Measurements from ENCODE around the gene SHROOM3. TPM values are rescaled to one million over a fixed set of nuclear protein-coding genes. Genes with fewer than 3 reads are reported as not detected.

Gene SHROOM3
- total and polyA plus RNA-seq, 2 donors (not counting 3 experiments of a cell fraction or from before 2014, with no cell fraction given) = 2.7 to 6.7 TPM

GRCh38 chr4:76488888-76489685 lies 54.1 kb downstream of the SHROOM3 start:
- no TSS peak for BruUV-seq (replicated peaks)
- peak; percentile 35 for FAIRE-seq

GRCh38 chr4:76489686-76490161 lies 54.7 kb downstream of the SHROOM3 start:
- no peaks in the 10 kb centered on the region for H3K36me3 ChIP-seq (ENCODE audit: control insufficient read depth in 2 of 2, extremely low read depth in 1 of 2, insufficient read depth in 2 of 2, low read length in 2 of 2)
- no peak overlapping the region for H3K27ac ChIP-seq (ENCODE audit: insufficient read depth, low read depth, low read length)
- intact Hi-C loops (cut with micrococcal nuclease) (no loop called here), dilution Hi-C loops (cut with MboI; ENCODE audit: extremely low pct_ligation_motif_present, low sequenced_read_pairs) (no loop called here)
- TF ChIP-seq EZH2 (IDR thresholded peaks at IDR 0.05; ENCODE audit: borderline replicate concordance, low read depth, low read length, severe bottlenecking) (no peak), CTCF (IDR thresholded peaks at IDR 0.05; ENCODE audit: extremely low read depth in 1 of 2, insufficient read depth in 1 of 2, low read depth in 1 of 2, low read length in 2 of 2) (no peak), JUN (IDR thresholded peaks at IDR 0.05; ENCODE audit: borderline replicate concordance, insufficient read depth, insufficient read length, low read depth) (no peak), FOS (IDR thresholded peaks at IDR 0.05; ENCODE audit: borderline replicate concordance, insufficient read depth, low read length) (no peak), POLR2A (IDR thresholded peaks at IDR 0.05; ENCODE audit: low read depth, low read length) (no peak), MYC (IDR thresholded peaks at IDR 0.05; ENCODE audit: low read depth, low read length) (no peak)
- H3K9me3 ChIP-seq (replicated peaks; ENCODE audit: control insufficient read depth, insufficient read depth, low read length) = no peaks in the 10 kb centered on the region
- peaks cover 17 to 27% of the 10 kb centered on the region in 2 experiments for H3K27me3 ChIP-seq (ENCODE audit: control insufficient read depth in 2 of 2, insufficient read depth in 2 of 2, low read length in 2 of 2)
- no peak overlapping the region for H3K9ac ChIP-seq (replicated peaks; ENCODE audit: extremely low read depth, insufficient read depth, low read length)
- no TSS peak for BruUV-seq (replicated peaks)
- H3K9me1 ChIP-seq (replicated peaks; ENCODE audit: control insufficient read depth, extremely low read depth, insufficient read depth, low read length) = no peaks in the 10 kb centered on the region
- no peak overlapping the region for H2AFZ ChIP-seq (ENCODE audit: low read depth, low read length)
- no peak overlapping the region for H3K4me3 ChIP-seq (replicated peaks in 1 of 3; ENCODE audit: insufficient read depth in 1 of 3, low read depth in 1 of 3, low read length in 3 of 3)
- DNase-seq (ENCODE audit: low read depth, low spot score) (no peak), FAIRE-seq (no peak)
- H3K4me2 ChIP-seq (ENCODE audit: insufficient read depth, low read length) = no peak overlapping the region
- no peaks in the 10 kb centered on the region for H4K20me1 ChIP-seq (replicated peaks; ENCODE audit: control insufficient read depth, extremely low read depth, insufficient read depth, low read length)
- POLR2A ChIA-PET = no interaction called here
- H3K79me2 ChIP-seq (ENCODE audit: control insufficient read depth, insufficient read depth, low read length) = no peaks in the 10 kb centered on the region
- no peaks in the 10 kb centered on the region for H3K4me1 ChIP-seq (ENCODE audit: control insufficient read depth, extremely low read depth, insufficient read depth, low read length)
- CTCF ChIA-PET = no interaction called here

More at GRCh38 chr4:76488888-76489685, 54.1 kb downstream of the SHROOM3 start:
- Histone ChIP-seq H3K27me3 (ENCODE audit: control insufficient read depth in 2 of 2, insufficient read depth in 2 of 2, low read length in 2 of 2) (peaks cover 15 to 23% of the 10 kb centered on the region in 2 experiments), H3K9ac (replicated peaks; ENCODE audit: extremely low read depth, insufficient read depth, low read length) (no peak overlapping the region), H3K9me3 (replicated peaks; ENCODE audit: control insufficient read depth, insufficient read depth, low read length) (no peaks in the 10 kb centered on the region), H3K4me3 (replicated peaks in 1 of 3; ENCODE audit: insufficient read depth in 1 of 3, low read depth in 1 of 3, low read length in 3 of 3) (no peak overlapping the region), H3K36me3 (ENCODE audit: control insufficient read depth in 2 of 2, extremely low read depth in 1 of 2, insufficient read depth in 2 of 2, low read length in 2 of 2) (no peaks in the 10 kb centered on the region), H4K20me1 (replicated peaks; ENCODE audit: control insufficient read depth, extremely low read depth, insufficient read depth, low read length) (no peaks in the 10 kb centered on the region), H2AFZ (ENCODE audit: low read depth, low read length) (no peak overlapping the region), H3K4me1 (ENCODE audit: control insufficient read depth, extremely low read depth, insufficient read depth, low read length) (no peaks in the 10 kb centered on the region), H3K4me2 (ENCODE audit: insufficient read depth, low read length) (no peak overlapping the region), H3K27ac (ENCODE audit: insufficient read depth, low read depth, low read length) (no peak overlapping the region), H3K9me1 (replicated peaks; ENCODE audit: control insufficient read depth, extremely low read depth, insufficient read depth, low read length) (no peaks in the 10 kb centered on the region), H3K79me2 (ENCODE audit: control insufficient read depth, insufficient read depth, low read length) (no peaks in the 10 kb centered on the region)
- no peak for TF ChIP-seq JUN (IDR thresholded peaks at IDR 0.05; ENCODE audit: borderline replicate concordance, insufficient read depth, insufficient read length, low read depth)
- no peak for TF ChIP-seq POLR2A (IDR thresholded peaks at IDR 0.05; ENCODE audit: low read depth, low read length)
- no peak for TF ChIP-seq POLR2AphosphoS5 (IDR thresholded peaks at IDR 0.05; ENCODE audit: insufficient read depth, low read depth, low read length)
- TF ChIP-seq GATA2 (IDR thresholded peaks at IDR 0.05; ENCODE audit: insufficient read depth, insufficient read length, low read depth, low read length) = no peak
- no peak for TF ChIP-seq FOS (IDR thresholded peaks at IDR 0.05; ENCODE audit: borderline replicate concordance, insufficient read depth, low read length)
- no peak for TF ChIP-seq MYC (IDR thresholded peaks at IDR 0.05; ENCODE audit: low read depth, low read length)
- intact Hi-C loops (cut with micrococcal nuclease) (no loop called here), dilution Hi-C loops (cut with MboI; ENCODE audit: extremely low pct_ligation_motif_present, low sequenced_read_pairs) (no loop called here)
- ChIA-PET POLR2A (no interaction called here), CTCF (interaction anchor here (1.7 kb wide), 1 partner anchor 14 kb away, joined by 5 read pairs; no protein-coding TSS in a partner anchor)
- no peak for DNase-seq (ENCODE audit: low read depth, low spot score)

Data from endothelial cell of umbilical vein (primary cell).